GM12878 (cell line): ENCODE data around the gene A3GALT2. TPM values are rescaled to one million over a fixed set of nuclear protein-coding genes. Genes with fewer than 3 reads are reported as not detected.

Experiments used
- ATAC-seq: fragments of 200-7000 bp; cut with Tn5 transposase; 3 replicates; pipeline ENCODE4 v1.9.1; 2020; ENCODE audit warnings: mild to moderate bottlenecking, moderate library complexity
- Bru-seq: library from RNA; stranded (reverse); fragments of 400-500 nt; gene quantifications from one replicate; lab custom pipeline; 2021; lab: Mats Ljungman, UMichigan
- BruChase-seq, 2 experiments: library from RNA; stranded (reverse); fragments of 400-500 nt; gene quantifications; one replicate each; lab custom pipeline; 2021; lab: Mats Ljungman, UMichigan
- BruUV-seq: library from RNA; stranded (reverse); fragments of 400-500 nt; replicated peaks from 2 replicates; lab custom pipeline; 2021; lab: Mats Ljungman, UMichigan
- CTCF ChIA-PET: fragments of 300-600 bp; sonication (Branson Sonifier 250); formaldehyde crosslinking; extraction: SDS; loops from one replicate; lab custom pipeline; 2021; ENCODE audit warnings: inconsistent platforms; lab: Yijun Ruan, JAX
- POLR2A ChIA-PET: fragments of 350-600 bp; formaldehyde crosslinking; extraction: SDS; loops from one replicate; lab custom pipeline; 2021; ENCODE audit warnings: inconsistent platforms; lab: Charles Lee
- RAD21 ChIA-PET: fragments of 300-600 bp; sonication (Branson Sonifier 250); formaldehyde crosslinking; loops from one replicate; lab custom pipeline; 2023; ENCODE audit warnings: antibody characterized with exemption; ENCODE audit not compliant: unreplicated experiment; lab: Charles Lee
- SMC1A ChIA-PET: fragments of 300-600 bp; sonication (Branson Sonifier 250); formaldehyde crosslinking; loops from one replicate; lab custom pipeline; 2023; ENCODE audit not compliant: unreplicated experiment, uncharacterized antibody; lab: Charles Lee
- DNase-seq: peaks from one replicate; pipeline ENCODE4 v3.0.0-alpha.2; 2011; ENCODE audit warnings: low read depth, low spot score
- FAIRE-seq: peaks from 3 replicates; lab custom pipeline; 2011; peaks lifted over from hg19 to GRCh38; lab: Jason Lieb, UNC
- H2AFZ ChIP-seq: 2 replicates; pipeline ENCODE4 v1.6.0; 2011; ENCODE audit warnings: low read depth, low read length, control low read depth; ENCODE audit not compliant: control insufficient read depth
- H3K27ac ChIP-seq: 2 replicates; pipeline ENCODE4 v1.5.1; 2011; ENCODE audit warnings: control low read depth; ENCODE audit not compliant: control insufficient read depth, insufficient read depth
- H3K27me3 ChIP-seq, 2 experiments: replicated peaks in 1 of 2; 2 replicates each; pipeline versions ENCODE4 v1.6.0 to v1.6.1; 2011; ENCODE audit warnings: low read length in 1 of 2; ENCODE audit not compliant: control insufficient read depth in 2 of 2, insufficient read depth in 2 of 2
- H3K36me3 ChIP-seq, 2 experiments: 2 replicates each; pipeline ENCODE4 v1.5.1; 2011; ENCODE audit warnings: low read length in 1 of 2; ENCODE audit not compliant: control insufficient read depth in 2 of 2, insufficient read depth in 2 of 2
- H3K4me1 ChIP-seq: 2 replicates; pipeline ENCODE4 v1.6.1; 2011; ENCODE audit warnings: mild to moderate bottlenecking, low read length, moderate library complexity, mixed read lengths; ENCODE audit not compliant: control insufficient read depth, insufficient read depth
- H3K4me2 ChIP-seq: 2 replicates; pipeline ENCODE4 v1.6.0; 2011; ENCODE audit warnings: control low read depth; ENCODE audit not compliant: control insufficient read depth, insufficient read depth
- H3K4me3 ChIP-seq: fragments of 200-600 bp; sonication (generic); 2 replicates; pipeline ENCODE4 v1.5.1; 2016
- H3K79me2 ChIP-seq: 2 replicates; pipeline ENCODE4 v1.6.0; 2011; ENCODE audit warnings: low read length; ENCODE audit not compliant: control insufficient read depth, insufficient read depth
- H3K9ac ChIP-seq: 2 replicates; pipeline ENCODE4 v1.8.0; 2011; ENCODE audit warnings: low read length, control low read depth, mixed read lengths; ENCODE audit not compliant: control insufficient read depth, insufficient read depth
- H3K9me3 ChIP-seq: replicated peaks from 3 replicates; pipeline ENCODE4 v1.5.1; 2011; ENCODE audit warnings: mild to moderate bottlenecking, low read length; ENCODE audit not compliant: control insufficient read depth, insufficient read depth
- H4K20me1 ChIP-seq: 2 replicates; pipeline ENCODE4 v1.6.0; 2011; ENCODE audit not compliant: control insufficient read depth, insufficient read depth
- BCL11A ChIP-seq: IDR thresholded peaks from 2 replicates; pipeline ENCODE4 v1.6.1; 2011; ENCODE audit warnings: low read depth, low read length
- CREM ChIP-seq: IDR thresholded peaks from 2 replicates; pipeline ENCODE4 v1.6.1; 2014; ENCODE audit warnings: antibody characterized with exemption, low read depth
- FOXM1 ChIP-seq: IDR thresholded peaks from 2 replicates; pipeline ENCODE4 v1.6.1; 2012; ENCODE audit warnings: low read depth, mild to moderate bottlenecking, inconsistent platforms, low read length, moderate library complexity
- KAT2A ChIP-seq: conservative IDR thresholded peaks from 2 replicates; pipeline ENCODE4 v1.6.1; 2011; ENCODE audit warnings: low read depth, low read length; ENCODE audit not compliant: control insufficient read depth
- MEF2B ChIP-seq: fragments of 450-650 bp; IDR thresholded peaks from 2 replicates; pipeline ENCODE4 v1.6.1; 2018; ENCODE audit warnings: mild to moderate bottlenecking, moderate library complexity; ENCODE audit not compliant: partially characterized antibody, poor library complexity, severe bottlenecking
- NFYB ChIP-seq: IDR thresholded peaks from 2 replicates; pipeline ENCODE4 v1.6.1; 2011; ENCODE audit warnings: low read depth, mild to moderate bottlenecking, low read length, improper control_type of control experiment, moderate library complexity; ENCODE audit not compliant: insufficient read depth
- SREBF2 ChIP-seq: IDR thresholded peaks from 2 replicates; pipeline ENCODE4 v1.6.1; 2012; ENCODE audit warnings: mild to moderate bottlenecking, low read length
- TARDBP ChIP-seq: IDR thresholded peaks from 2 replicates; pipeline ENCODE4 v1.6.1; 2016; ENCODE audit warnings: borderline replicate concordance
- TCF12 ChIP-seq: IDR thresholded peaks from 2 replicates; pipeline ENCODE4 v1.6.1; 2011; ENCODE audit warnings: low read depth, mild to moderate bottlenecking, low read length
- ZBTB4 ChIP-seq: fragments of 450-650 bp; formaldehyde crosslinking; IDR thresholded peaks from 2 replicates; pipeline ENCODE4 v1.4.0; 2022; ENCODE audit warnings: mild to moderate bottlenecking, moderate library complexity
- WGBS: methylation state at CpG from one replicate; pipeline ENCODE4 v1.1.6; 2016; ENCODE audit warnings: low lambda C conversion rate; ENCODE audit not compliant: insufficient replicate concordance, insufficient coverage; ENCODE audit errors: missing lambda C conversion rate; 5-methylcytosine and 5-hydroxymethylcytosine counted together
- in situ Hi-C: fragments of 300-500 bp; cut with MboI; formaldehyde crosslinking; loops from 9 replicates; pipeline ENCODE4 v1.14.3; 2018; ENCODE audit warnings: mixed read lengths
- intact Hi-C: fragments of 100-400 bp; cut with micrococcal nuclease; formaldehyde crosslinking; loops from one replicate; pipeline ENCODE4 v1.14.2; 2022; ENCODE audit not compliant: unreplicated experiment
- long read RNA-seq, 2 experiments: library from polyadenylated mRNA; unstranded; transcript quantifications; one replicate each; pipeline ENCODE4 v2.0.0, GENCODE V29; 2019 to 2020
- polyA minus RNA-seq, 3 experiments: library from RNA; depleted of rRNA, polyadenylated mRNA; stranded (reverse); fragments of >200 nt; gene quantifications; 2 replicates each; pipeline ENCODE4 v1.2.3, GENCODE V29; 2011
- polyA plus RNA-seq, 11 experiments: library from polyadenylated mRNA; depleted of rRNA in 4 of 11; unstranded in 6 of 11; stranded (reverse) in 5 of 11; fragments of >200 nt; fragmentation: Nextera tagmentation in 4 of 11; fragmentation: Illumina TruSeq in 1 of 11; extraction: Ambion mirVana in 4 of 11; extraction: Trizol in 1 of 11; gene quantifications; 1 replicate in 1 of 11; 2 replicates in 10 of 11; pipeline versions ENCODE4 v1.2.1 to v1.2.3, GENCODE V29; 2011 to 2016; ENCODE audit warnings: inconsistent platforms in 2 of 11, missing spikeins in 2 of 11, low read depth in 1 of 11
- total RNA-seq, 4 experiments: library from RNA; depleted of rRNA in 3 of 4; stranded (reverse); fragments of >200 nt in 3 of 4; fragmentation: Illumina TruSeq in 1 of 4; extraction: Trizol in 1 of 4; gene quantifications; 2 replicates each; pipeline versions ENCODE4 v1.2.1 to v1.2.3, GENCODE V29; 2013 to 2021

A3GALT2 gene
- total RNA-seq (2013; cell fraction: nucleolus; rRNA removed): not detected in 2 replicates
- total RNA-seq (2014; rRNA removed) (not detected in 2 replicates), total RNA-seq (2014; rRNA removed; fragmentation: Illumina TruSeq; extraction: Trizol) (not detected in 2 replicates), total RNA-seq (2021) (not detected in 2 replicates), polyA plus RNA-seq (2011; rRNA removed) (not detected in 2 replicates), polyA plus RNA-seq (2014; fragmentation: Illumina TruSeq; extraction: Trizol) (not detected in 2 replicates), polyA plus RNA-seq (2014; fragmentation: Nextera tagmentation; extraction: Ambion mirVana) (not detected), polyA plus RNA-seq (2014; rRNA removed) (not detected in 2 replicates), polyA plus RNA-seq (2016; fragmentation: Nextera tagmentation; extraction: Ambion mirVana) (not detected), polyA minus RNA-seq (2011; rRNA and poly(A)+ RNA removed) (not detected in 2 replicates), Bru-seq, nascent RNA (percentile 25 among the genes with signal in this experiment), BruChase-seq, experiment 1, labeled RNA remaining after a 6-hour chase (percentile 12 among the genes with signal in this experiment), BruChase-seq, experiment 2, labeled RNA remaining after a 2-hour chase (percentile 21 among the genes with signal in this experiment)
- not detected for polyA plus RNA-seq (2011; ENCODE audit: low read depth)
- not detected in 2 replicates for polyA plus RNA-seq (2011; cell fraction: cytosol; rRNA removed)
- polyA plus RNA-seq (2011; cell fraction: nucleus; rRNA removed): not detected in 2 replicates
- not detected in 2 replicates for polyA plus RNA-seq (2012)
- polyA minus RNA-seq (2011; cell fraction: cytosol; rRNA and poly(A)+ RNA removed): not detected in 2 replicates
- not detected in 2 replicates for polyA minus RNA-seq (2011; cell fraction: nucleus; rRNA and poly(A)+ RNA removed)
- long read RNA-seq, experiment 1: 0 reads
- long read RNA-seq, experiment 2: 0 reads

DNA sequence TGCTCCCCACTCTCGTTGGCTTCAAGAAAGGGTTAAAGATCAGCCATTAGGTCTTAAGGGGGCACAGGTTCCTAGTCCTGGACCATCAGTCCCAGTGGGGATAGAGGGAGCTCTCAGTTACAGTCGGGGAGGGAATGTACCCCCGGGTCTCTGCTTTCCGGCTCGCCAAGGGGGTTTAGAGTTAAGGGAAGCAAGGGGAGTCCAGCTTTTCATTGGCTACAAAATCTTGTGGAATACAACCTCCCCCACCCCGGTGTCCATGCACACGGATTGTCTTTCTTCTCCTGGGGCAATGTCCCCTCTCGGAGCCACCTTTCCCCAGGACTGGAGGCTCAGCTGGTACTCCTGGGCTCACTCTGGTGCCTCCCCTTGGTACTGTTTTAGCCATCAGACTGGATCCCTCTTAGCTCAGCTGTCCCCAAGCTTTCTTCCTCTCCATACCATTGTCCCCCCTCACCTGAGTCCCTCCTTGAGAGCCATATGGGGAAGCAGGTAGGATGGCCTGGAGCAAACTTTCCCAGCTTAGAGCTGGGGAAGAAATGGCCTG, at the start of gene A3GALT2:
TSS of gene A3GALT2 (minus strand) at position 480 of the 547 bp plus-strand sequence. CDS start at position 480, 0 bp downstream.
- ChIA-PET POLR2A (no interaction called here), CTCF (interaction anchor here (0.6 kb wide), 1 partner anchor 180 kb away, joined by 3 read pairs; no protein-coding TSS in a partner anchor), RAD21 (interaction anchor here (0.6 kb wide), 1 partner anchor 609 kb away, joined by 3 read pairs; no protein-coding TSS in a partner anchor), SMC1A (no interaction called here)
- TF ChIP-seq KAT2A (no peak), FOXM1 (no peak), SREBF2 (no peak), TCF12 (no peak), TARDBP (no peak), CREM (no peak), MEF2B (no peak), BCL11A (no peak), NFYB (no peak), ZBTB4 (no peak)
- intact Hi-C loops (no loop called here), in situ Hi-C loops (no loop called here)
- ATAC-seq: no peak
- Histone ChIP-seq H4K20me1 (no peaks in the 10 kb centered on the region), H3K27ac (no peak within 1 kb of the TSS), H3K79me2 (no peaks in the 10 kb centered on the region), H2AFZ (no peak within 1 kb of the TSS), H3K4me1 (no peaks in the 10 kb centered on the region), H3K9ac (no peak within 1 kb of the TSS), H3K4me2 (no peak within 1 kb of the TSS), H3K36me3 (peaks cover 6 to 16% of the 10 kb centered on the region in 2 experiments; a peak in 3 of 4 replicates), H3K9me3 (no peaks in the 10 kb centered on the region), H3K4me3 (no peak within 1 kb of the TSS), H3K27me3 (no peaks in the 10 kb centered on the region; a peak in 2 of 4 replicates)
- WGBS: 54% methylated on average over 7 of the region's 8 CpGs
- BruUV-seq: no TSS peak
- no peak for DNase-seq
- FAIRE-seq: no peak
